IPS-15b (cell line): ENCODE measurements around the gene DOCK11.
"Not testable (repeated sequence)": the region's sequence is repeated elsewhere in the genome, so short reads cannot be mapped to it uniquely, and the experiment has no call there.

Experiments used
- H3K27me3 ChIP-seq: one replicate; pipeline ENCODE4 v1.6.1; 2013; ENCODE audit warnings: low read length; ENCODE audit not compliant: control insufficient read depth, insufficient read depth
- H3K36me3 ChIP-seq: one replicate; pipeline ENCODE4 v1.6.1; 2013; ENCODE audit warnings: low read length; ENCODE audit not compliant: control insufficient read depth, insufficient read depth
- H3K4me1 ChIP-seq: one replicate; pipeline ENCODE4 v1.6.1; 2013; ENCODE audit warnings: mild to moderate bottlenecking, low read length; ENCODE audit not compliant: control insufficient read depth, insufficient read depth
- H3K4me3 ChIP-seq: one replicate; pipeline ENCODE4 v1.5.1; 2013; ENCODE audit warnings: low read depth, low read length
- H3K9ac ChIP-seq: one replicate; pipeline ENCODE4 v1.6.1; 2013; ENCODE audit warnings: low read depth, mild to moderate bottlenecking, low read length
- H3K9me3 ChIP-seq: one replicate; pipeline ENCODE4 v1.6.1; 2013; ENCODE audit warnings: mild to moderate bottlenecking, low read length; ENCODE audit not compliant: control insufficient read depth, insufficient read depth

Gene DOCK11

GRCh38 chrX:118484216-118484903, 11.3 kb upstream of the DOCK11 start:
- H3K36me3 ChIP-seq: no peaks in the 10 kb centered on the region
- no peaks in the 10 kb centered on the region for H3K4me1 ChIP-seq
- H3K9ac ChIP-seq: no peak overlapping the region

GRCh38 chrX:118486693-118487092, 8.9 kb upstream of the DOCK11 start:
- not testable (repeated sequence) for H3K4me3 ChIP-seq, H3K9ac ChIP-seq, H3K27me3 ChIP-seq, H3K4me1 ChIP-seq, H3K36me3 ChIP-seq, H3K9me3 ChIP-seq

More at GRCh38 chrX:118484216-118484903, 11.3 kb upstream of the DOCK11 start:
- Histone ChIP-seq H3K9me3 (no peaks in the 10 kb centered on the region), H3K4me3 (no peak overlapping the region), H3K27me3 (no peaks in the 10 kb centered on the region)

GRCh38 chrX:118493016-118493415, 2.6 kb upstream of the DOCK11 start:
- H3K9ac ChIP-seq: no peak overlapping the region
- H3K27me3 ChIP-seq: peaks cover 15% of the 10 kb centered on the region
- no peak overlapping the region for H3K4me3 ChIP-seq
- no peaks in the 10 kb centered on the region for H3K9me3 ChIP-seq
- H3K4me1 ChIP-seq: peaks cover 6% of the 10 kb centered on the region
- H3K36me3 ChIP-seq: no peaks in the 10 kb centered on the region

GRCh38 chrX:118493653-118494297, 1.8 kb upstream of the DOCK11 start:
- Histone ChIP-seq H3K9me3 (no peaks in the 10 kb centered on the region), H3K9ac (no peak overlapping the region), H3K4me3 (no peak overlapping the region), H3K4me1 (peaks cover 7% of the 10 kb centered on the region), H3K36me3 (no peaks in the 10 kb centered on the region), H3K27me3 (peaks cover 18% of the 10 kb centered on the region)

GRCh38 chrX:118495958-118496762, 545 bp downstream of the DOCK11 start:
- Histone ChIP-seq H3K9ac (peak overlapping the region; percentile 37), H3K4me3 (peak overlapping the region; percentile 76), H3K36me3 (no peaks in the 10 kb centered on the region), H3K27me3 (peaks cover 18% of the 10 kb centered on the region), H3K9me3 (no peaks in the 10 kb centered on the region), H3K4me1 (peaks cover 10% of the 10 kb centered on the region)

GRCh38 chrX:118496763-118497079, 1.1 kb downstream of the DOCK11 start:
- Histone ChIP-seq H3K9ac (peak overlapping the region; percentile 37), H3K4me3 (peak overlapping the region; percentile 76), H3K36me3 (no peaks in the 10 kb centered on the region), H3K9me3 (no peaks in the 10 kb centered on the region), H3K27me3 (peaks cover 18% of the 10 kb centered on the region), H3K4me1 (peaks cover 10% of the 10 kb centered on the region)

- no peaks in the 10 kb centered on the region for H3K9me3 ChIP-seq
- H3K9ac ChIP-seq: no peak overlapping the region
- H3K27me3 ChIP-seq: peaks cover 18% of the 10 kb centered on the region
- peaks cover 10% of the 10 kb centered on the region for H3K4me1 ChIP-seq
- peak overlapping the region; percentile 76 for H3K4me3 ChIP-seq
- no peaks in the 10 kb centered on the region for H3K36me3 ChIP-seq
These were observed 1.7 kb downstream of the DOCK11 start for GRCh38 chrX:118497180-118497818.

GRCh38 chrX:118498351-118498750, 2.7 kb downstream of the DOCK11 start:
- H3K4me3 ChIP-seq: no peak overlapping the region
- no peaks in the 10 kb centered on the region for H3K36me3 ChIP-seq
- H3K9ac ChIP-seq: no peak overlapping the region
- H3K9me3 ChIP-seq: no peaks in the 10 kb centered on the region
- H3K4me1 ChIP-seq: peaks cover 10% of the 10 kb centered on the region
- H3K27me3 ChIP-seq: peaks cover 18% of the 10 kb centered on the region

GRCh38 chrX:118498755-118499154, 3.1 kb downstream of the DOCK11 start:
- Histone ChIP-seq H3K9ac (no peak overlapping the region), H3K36me3 (no peaks in the 10 kb centered on the region), H3K9me3 (no peaks in the 10 kb centered on the region), H3K4me3 (peak overlapping the region; percentile 37), H3K4me1 (peaks cover 10% of the 10 kb centered on the region), H3K27me3 (peaks cover 18% of the 10 kb centered on the region)

- H3K9ac ChIP-seq: no peak overlapping the region
- peak overlapping the region; percentile 37 for H3K4me3 ChIP-seq
These were observed 3.7 kb downstream of the DOCK11 start for GRCh38 chrX:118499295-118499694.

GRCh38 chrX:118502161-118502789, 6.7 kb downstream of the DOCK11 start:
- H3K27me3 ChIP-seq: peaks cover 11% of the 10 kb centered on the region
- H3K9ac ChIP-seq: no peak overlapping the region
- H3K4me3 ChIP-seq: no peak overlapping the region

More at GRCh38 chrX:118499295-118499694, 3.7 kb downstream of the DOCK11 start:
- no peaks in the 10 kb centered on the region for H3K9me3 ChIP-seq
- peaks cover 18% of the 10 kb centered on the region for H3K27me3 ChIP-seq
- H3K4me1 ChIP-seq: peaks cover 10% of the 10 kb centered on the region
- H3K36me3 ChIP-seq: no peaks in the 10 kb centered on the region

More at GRCh38 chrX:118502161-118502789, 6.7 kb downstream of the DOCK11 start:
- Histone ChIP-seq H3K9me3 (no peaks in the 10 kb centered on the region), H3K4me1 (peaks cover 6% of the 10 kb centered on the region), H3K36me3 (no peaks in the 10 kb centered on the region)
